Right lobe of liver (tissue), 4 donors: ENCODE data around the gene CHRNA3.

Source experiments
- POLR2A ChIP-seq: fragments of 450-650 bp; IDR thresholded peaks from one replicate; pipeline ENCODE4 v1.6.1; 2017; ENCODE audit warnings: antibody characterized with exemption, mild to moderate bottlenecking
- TF ChIP-seq, protein P1 (sequence below), 4 donors: fragments of 200-600 bp in 3 of 4; fragments of 450-650 bp in 1 of 4; IDR thresholded peaks; one replicate each; pipeline versions ENCODE4 v1.5.1 to v1.8.0; 2016 to 2022; ENCODE audit warnings: antibody characterized with exemption in 4 of 4, mild to moderate bottlenecking in 2 of 4
- donor health status: DM: no; HTN: no; CAD: no.
- donor health status: DM: no; HTN: no; CAD: no.
- donor health status: DM: no; HTN: yes; CAD: no.

- TF ChIP-seq, protein P1, sequence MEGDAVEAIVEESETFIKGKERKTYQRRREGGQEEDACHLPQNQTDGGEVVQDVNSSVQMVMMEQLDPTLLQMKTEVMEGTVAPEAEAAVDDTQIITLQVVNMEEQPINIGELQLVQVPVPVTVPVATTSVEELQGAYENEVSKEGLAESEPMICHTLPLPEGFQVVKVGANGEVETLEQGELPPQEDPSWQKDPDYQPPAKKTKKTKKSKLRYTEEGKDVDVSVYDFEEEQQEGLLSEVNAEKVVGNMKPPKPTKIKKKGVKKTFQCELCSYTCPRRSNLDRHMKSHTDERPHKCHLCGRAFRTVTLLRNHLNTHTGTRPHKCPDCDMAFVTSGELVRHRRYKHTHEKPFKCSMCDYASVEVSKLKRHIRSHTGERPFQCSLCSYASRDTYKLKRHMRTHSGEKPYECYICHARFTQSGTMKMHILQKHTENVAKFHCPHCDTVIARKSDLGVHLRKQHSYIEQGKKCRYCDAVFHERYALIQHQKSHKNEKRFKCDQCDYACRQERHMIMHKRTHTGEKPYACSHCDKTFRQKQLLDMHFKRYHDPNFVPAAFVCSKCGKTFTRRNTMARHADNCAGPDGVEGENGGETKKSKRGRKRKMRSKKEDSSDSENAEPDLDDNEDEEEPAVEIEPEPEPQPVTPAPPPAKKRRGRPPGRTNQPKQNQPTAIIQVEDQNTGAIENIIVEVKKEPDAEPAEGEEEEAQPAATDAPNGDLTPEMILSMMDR (IDR thresholded peaks at IDR 0.05): no peak
- TF ChIP-seq POLR2A: no peak
Observed at GRCh38 chr15:78598348-78598747, 22.4 kb downstream of the CHRNA3 start.
